GM18909 (cell line): Measurements from ENCODE around the gene DNAH14.
"Not testable (repeated sequence)": the region's sequence is repeated elsewhere in the genome, so short reads cannot be mapped to it uniquely, and the experiment has no call there.

Source experiments
- ATAC-seq: cut with Tn5 transposase; IDR thresholded peaks from one replicate; pipeline ENCODE4 v1.9.1; 2021; ENCODE audit warnings: mild to moderate bottlenecking; ENCODE audit not compliant: unreplicated experiment, poor library complexity

DNAH14 gene

GRCh38 chr1:225230483-225230882 is 301.0 kb downstream of the DNAH14 start:
- no peak for ATAC-seq

GRCh38 chr1:225232930-225233329 is 303.5 kb downstream of the DNAH14 start:
- not testable (repeated sequence) for ATAC-seq

- ATAC-seq: no peak
These were observed 313.1 kb downstream of the DNAH14 start for GRCh38 chr1:225242611-225243010.

- ATAC-seq: peak; percentile 98
These were observed 321.0 kb downstream of the DNAH14 start for GRCh38 chr1:225250432-225250831.

GRCh38 chr1:225253173-225253572 is 323.7 kb downstream of the DNAH14 start:
- ATAC-seq: no peak

GRCh38 chr1:225253784-225254183 is 324.3 kb downstream of the DNAH14 start:
- ATAC-seq: no peak

GRCh38 chr1:225254676-225255075 is 325.2 kb downstream of the DNAH14 start:
- ATAC-seq: no peak

- no peak for ATAC-seq
These were observed 327.6 kb downstream of the DNAH14 start for GRCh38 chr1:225257081-225257480.

GRCh38 chr1:225258811-225259210 is 329.3 kb downstream of the DNAH14 start:
- no peak for ATAC-seq

- no peak for ATAC-seq
These were observed 330.1 kb downstream of the DNAH14 start for GRCh38 chr1:225259542-225259941.

GRCh38 chr1:225260319-225260718 is 330.8 kb downstream of the DNAH14 start:
- no peak for ATAC-seq

GRCh38 chr1:225277445-225277844 is 348.0 kb downstream of the DNAH14 start:
- ATAC-seq: no peak

GRCh38 chr1:225280563-225280962 is 351.1 kb downstream of the DNAH14 start:
- no peak for ATAC-seq

GRCh38 chr1:225290244-225290643 is 360.8 kb downstream of the DNAH14 start:
- ATAC-seq: no peak

- no peak for ATAC-seq
These were observed 370.1 kb downstream of the DNAH14 start for GRCh38 chr1:225299624-225300023.

- ATAC-seq: no peak
These were observed 370.9 kb downstream of the DNAH14 start for GRCh38 chr1:225300381-225300780.

- ATAC-seq: no peak
These were observed 375.5 kb downstream of the DNAH14 start for GRCh38 chr1:225304996-225305395.

GRCh38 chr1:225310544-225310943 is 381.1 kb downstream of the DNAH14 start:
- ATAC-seq: not testable (repeated sequence)

GRCh38 chr1:225318706-225319575 is 389.5 kb downstream of the DNAH14 start:
- peak; percentile 94 for ATAC-seq

- no peak for ATAC-seq
These were observed 390.4 kb downstream of the DNAH14 start for GRCh38 chr1:225319871-225320270.

GRCh38 chr1:225321784-225322183 is 392.3 kb downstream of the DNAH14 start:
- ATAC-seq: no peak

- no peak for ATAC-seq
These were observed 399.6 kb downstream of the DNAH14 start for GRCh38 chr1:225329041-225329440.
